NCI-H1930 (cell line): Measurements from ENCODE around the gene APOL4.
"Not testable (repeated sequence)": the region's sequence is repeated elsewhere in the genome, so short reads cannot be mapped to it uniquely, and the experiment has no call there.

Experiments used
- DNase-seq, 2 experiments: peaks; one replicate each; lab custom pipeline; 2025; lab: John Stamatoyannopoulos, UW

Gene APOL4

GRCh38 chr22:36153501-36154422, 47.8 kb downstream of the APOL4 start:
- no peak for DNase-seq

DNA sequence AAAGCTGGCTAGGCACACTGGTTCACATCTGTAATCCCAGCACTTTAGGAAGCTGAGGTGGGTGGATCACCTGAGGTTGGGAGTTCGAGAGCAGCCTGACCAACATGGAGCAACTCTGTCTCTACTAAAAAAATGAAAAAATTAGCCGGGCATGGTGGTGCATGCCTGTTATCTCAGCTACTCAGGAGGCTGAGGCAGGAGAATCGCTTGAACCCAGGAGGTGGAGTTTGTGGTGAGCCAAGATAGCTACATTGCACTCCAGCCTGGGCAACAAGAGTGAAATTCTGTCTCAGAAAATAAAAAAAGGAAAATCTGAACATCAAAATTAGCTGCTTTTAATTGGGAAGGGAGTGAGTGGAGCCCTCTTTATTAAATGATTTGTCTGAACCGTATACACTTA, 48.8 kb downstream of the APOL4 start:
- not testable (repeated sequence) for DNase-seq

GRCh38 chr22:36152088-36152487, 49.5 kb downstream of the APOL4 start:
- no peak for DNase-seq

DNA sequence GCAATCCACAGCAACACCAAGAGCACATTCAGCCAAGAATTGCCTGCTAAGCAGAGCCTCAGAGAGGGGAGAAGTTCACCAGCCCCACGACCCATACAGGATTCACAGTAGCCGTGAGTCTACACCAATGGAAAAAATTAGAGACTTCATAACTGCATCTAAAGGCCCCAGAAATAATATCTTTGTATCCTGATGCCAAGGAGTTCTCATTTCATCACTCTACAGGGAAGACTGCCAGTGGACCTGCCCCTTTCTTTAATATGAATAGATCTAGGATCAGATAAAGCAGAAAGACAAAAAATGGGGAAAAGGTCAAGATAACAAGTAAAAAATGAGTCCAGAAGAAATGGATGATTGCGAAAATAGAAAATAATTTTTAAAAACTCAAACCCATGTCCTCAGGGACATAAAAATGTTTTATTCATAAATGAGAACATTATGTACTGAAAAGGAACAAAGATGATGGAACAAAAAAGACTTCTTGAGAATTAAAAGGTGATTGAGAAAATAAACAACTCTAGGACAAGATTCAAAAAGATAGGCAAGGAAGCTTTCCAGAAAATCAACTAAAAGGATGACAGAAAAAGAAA, 50.5 kb downstream of the APOL4 start:
- no peak for DNase-seq

- no peak for DNase-seq
These were observed 52.2 kb downstream of the APOL4 start for GRCh38 chr22:36149441-36149840.

DNA sequence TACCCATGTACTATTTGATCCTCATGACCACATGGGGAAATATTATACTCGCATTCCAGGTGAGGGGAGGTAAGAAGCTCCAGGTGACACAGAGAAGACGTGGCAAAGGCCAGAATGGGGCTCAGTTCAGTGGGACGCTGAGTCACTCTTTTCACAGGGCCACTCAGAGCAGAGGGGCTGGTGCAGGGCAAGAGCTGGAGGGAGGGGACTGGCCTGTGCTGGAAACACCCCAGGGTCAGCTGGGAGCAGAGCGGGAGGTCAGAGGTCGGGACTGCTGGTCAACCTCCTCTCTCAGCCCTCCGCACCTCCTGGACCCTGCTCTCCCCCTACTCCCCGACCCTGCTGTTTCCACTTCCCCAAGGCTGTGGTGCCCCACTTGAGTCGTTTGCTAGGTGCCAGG, 53.2 kb downstream of the APOL4 start:
- no peak for DNase-seq

GRCh38 chr22:36147196-36147791, 54.3 kb downstream of the APOL4 start:
- no peak for DNase-seq

GRCh38 chr22:36145881-36146280, 55.7 kb downstream of the APOL4 start:
- DNase-seq = no peak

DNA sequence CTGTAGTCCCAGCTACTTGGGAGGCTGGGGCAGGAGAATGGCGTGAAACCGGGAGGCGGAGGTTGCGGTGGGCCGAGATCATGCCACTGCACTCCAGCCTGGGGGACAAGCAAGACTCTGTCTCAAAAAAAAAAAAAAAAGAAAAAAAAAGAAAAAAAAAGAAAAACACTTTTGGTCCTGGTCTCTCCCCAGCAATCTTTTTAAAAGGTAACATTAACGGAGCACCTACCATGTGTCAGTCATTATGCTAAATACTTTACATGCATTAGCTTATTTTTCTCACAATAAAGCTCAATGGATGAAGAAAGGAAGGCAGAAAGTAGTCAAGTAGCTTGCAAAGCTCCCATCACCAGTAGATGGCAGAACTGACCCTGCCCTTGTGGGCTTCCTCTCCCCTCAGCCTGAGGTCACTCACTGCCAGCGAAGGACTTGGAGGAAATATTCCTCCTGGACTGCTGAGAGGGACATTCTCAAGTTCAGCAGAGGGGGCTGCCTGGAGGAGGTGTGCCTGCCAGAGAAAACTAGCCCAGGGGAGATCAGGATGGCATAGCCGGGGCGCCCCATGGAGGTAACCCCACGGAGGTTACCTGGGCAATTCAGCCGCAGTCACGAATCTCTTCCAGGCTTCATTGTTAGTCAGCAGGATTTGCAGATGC, 56.6 kb downstream of the APOL4 start:
- peak in 1 of 2 experiments; percentile 7 for DNase-seq

GRCh38 chr22:36143956-36144355, 57.7 kb downstream of the APOL4 start:
- no peak for DNase-seq

DNA sequence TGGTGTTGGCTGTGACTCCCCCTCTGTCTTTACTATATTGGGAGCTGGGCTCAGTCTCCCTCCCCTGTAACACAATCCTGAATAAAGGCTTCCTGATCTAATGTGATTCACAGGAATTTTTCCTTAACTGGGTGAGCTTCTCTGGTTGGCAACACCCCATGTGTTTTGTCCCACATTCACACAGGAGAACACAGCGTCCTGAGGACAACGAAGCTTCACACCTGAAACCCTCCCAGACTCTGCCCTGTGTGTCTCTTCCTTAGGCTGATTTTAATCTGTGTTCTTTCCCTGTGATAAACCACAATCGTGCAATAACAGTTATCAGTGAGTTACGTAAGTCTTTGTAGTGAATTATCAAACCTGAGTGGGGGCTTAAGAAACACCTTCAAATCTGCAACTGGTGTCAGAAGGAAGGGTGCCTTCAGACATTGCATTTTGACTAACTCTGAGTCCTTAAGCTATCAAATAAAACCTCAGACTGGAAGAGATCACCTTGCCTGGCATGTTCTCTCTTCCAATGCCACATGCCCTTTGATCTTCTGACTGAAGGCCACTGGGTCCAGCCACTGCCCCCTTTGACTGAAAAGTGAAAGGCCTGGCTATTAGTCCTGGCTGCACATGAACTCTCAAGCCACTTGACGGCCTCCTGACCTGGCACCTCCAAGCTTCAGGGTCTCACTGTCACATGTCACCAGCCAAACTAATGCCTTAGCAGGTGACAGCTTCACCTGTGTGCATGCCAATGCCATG, 58.4 kb downstream of the APOL4 start:
- DNase-seq = no peak

GRCh38 chr22:36141481-36141880, 60.1 kb downstream of the APOL4 start:
- no peak for DNase-seq
